ENCODE measurements around the gene STAT5B. TPM values are rescaled to one million over a fixed set of nuclear protein-coding genes. Genes with fewer than 3 reads are reported as not detected.
"Not testable (repeated sequence)": the region's sequence is repeated elsewhere in the genome, so short reads cannot be mapped to it uniquely, and the experiment has no call there.

The STAT5B gene
- 26.3 TPM for total RNA-seq

GRCh38 chr17:42276359-42276608 is at the start of gene STAT5B:
TSS of gene STAT5B (minus strand) at chr17:42276391. CDS start at chr17:42232127, 44,264 bp downstream.
- peak; percentile 90 for ATAC-seq
- DNase-seq (ENCODE audit: low spot score) = peak; percentile 76

GRCh38 chr17:42325026-42325425 is 48.8 kb upstream of the STAT5B start:
- DNase-seq (ENCODE audit: low spot score) (no peak), ATAC-seq (no peak)

GRCh38 chr17:42323268-42323773 is 47.1 kb upstream of the STAT5B start:
- DNase-seq (ENCODE audit: low spot score) = no peak
- ATAC-seq = peak; percentile 3

GRCh38 chr17:42322382-42323267 is 46.4 kb upstream of the STAT5B start:
- DNase-seq (ENCODE audit: low spot score) = peak; percentile 85
- ATAC-seq = peak; percentile 98

- ATAC-seq = no peak
- no peak for DNase-seq (ENCODE audit: low spot score)
These were observed 45.4 kb upstream of the STAT5B start for GRCh38 chr17:42321555-42321954.

GRCh38 chr17:42317967-42318366 is 41.8 kb upstream of the STAT5B start:
- ATAC-seq; DNase-seq (ENCODE audit: low spot score): not testable (repeated sequence)

GRCh38 chr17:42317266-42317845 is 41.2 kb upstream of the STAT5B start:
- DNase-seq (ENCODE audit: low spot score) = no peak
- peak; percentile 38 for ATAC-seq

GRCh38 chr17:42316755-42317154 is 40.6 kb upstream of the STAT5B start:
- ATAC-seq (no peak), DNase-seq (ENCODE audit: low spot score) (no peak)

- ATAC-seq (no peak), DNase-seq (ENCODE audit: low spot score) (no peak)
These were observed 39.4 kb upstream of the STAT5B start for GRCh38 chr17:42315402-42316156.

- ATAC-seq = no peak
These were observed 37.8 kb upstream of the STAT5B start for GRCh38 chr17:42313773-42314566.

GRCh38 chr17:42313389-42313772 is 37.2 kb upstream of the STAT5B start:
- DNase-seq (ENCODE audit: low spot score) = no peak
- ATAC-seq = no peak

More at GRCh38 chr17:42313773-42314566, 37.8 kb upstream of the STAT5B start:
- DNase-seq (ENCODE audit: low spot score) = no peak

GRCh38 chr17:42312285-42313130 is 36.3 kb upstream of the STAT5B start:
- peak; percentile 82 for ATAC-seq

GRCh38 chr17:42312035-42312284 is 35.8 kb upstream of the STAT5B start:
- DNase-seq (ENCODE audit: low spot score) = no peak
- no peak for ATAC-seq

More at GRCh38 chr17:42312285-42313130, 36.3 kb upstream of the STAT5B start:
- DNase-seq (ENCODE audit: low spot score) = peak; percentile 88

- peak; percentile 93 for DNase-seq (ENCODE audit: low spot score)
- peak; percentile 87 for ATAC-seq
These were observed 35.2 kb upstream of the STAT5B start for GRCh38 chr17:42311240-42312034.

- no peak for DNase-seq (ENCODE audit: low spot score)
- no peak for ATAC-seq
These were observed 34.6 kb upstream of the STAT5B start for GRCh38 chr17:42310787-42311215.

GRCh38 chr17:42309986-42310786 is 34.0 kb upstream of the STAT5B start:
- ATAC-seq (no peak), DNase-seq (ENCODE audit: low spot score) (no peak)

GRCh38 chr17:42309142-42309541 is 33.0 kb upstream of the STAT5B start:
- DNase-seq (ENCODE audit: low spot score) = no peak
- ATAC-seq = no peak

GRCh38 chr17:42308446-42308845 is 32.3 kb upstream of the STAT5B start:
- DNase-seq (ENCODE audit: low spot score) = no peak
- no peak for ATAC-seq
